GM21528 (cell line): ENCODE measurements around the gene BBS1.
A peak's percentile ranks its signal among the peaks of the same experiment; 100 is the strongest.
"Not testable (repeated sequence)": the region's sequence is repeated elsewhere in the genome, so short reads cannot be mapped to it uniquely, and the experiment has no call there.

Experiments
- ATAC-seq: cut with Tn5 transposase; IDR thresholded peaks from one replicate; pipeline ENCODE4 v1.9.1; 2021; ENCODE audit warnings: mild to moderate bottlenecking, moderate library complexity; ENCODE audit not compliant: unreplicated experiment, low FRiP score

BBS1 gene

GRCh38 chr11:66510990-66511339 lies 530 bp downstream of the BBS1 start:
- ATAC-seq, result no peak

DNA sequence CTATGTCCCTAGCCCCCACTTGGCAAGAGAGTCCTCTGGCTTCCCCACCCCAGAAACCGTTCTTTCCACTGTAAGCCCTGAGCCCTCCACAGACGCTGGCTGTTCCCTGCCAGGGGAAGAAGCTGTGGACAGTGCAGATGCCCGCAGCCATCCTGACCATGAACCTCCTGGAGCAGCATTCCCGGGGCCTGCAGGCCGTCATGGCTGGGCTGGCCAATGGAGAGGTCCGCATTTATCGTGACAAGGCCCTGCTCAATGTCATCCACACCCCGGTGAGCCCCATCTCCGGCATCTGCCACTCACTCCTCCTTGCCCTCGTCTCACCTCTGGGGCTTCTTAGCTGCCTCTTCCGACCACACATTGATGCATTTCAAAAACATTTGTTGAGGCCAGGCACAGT lies 13.2 kb downstream of the BBS1 start:
- ATAC-seq, result no peak

- ATAC-seq, result no peak
These were observed 14.0 kb downstream of the BBS1 start for GRCh38 chr11:66524304-66525040.

DNA sequence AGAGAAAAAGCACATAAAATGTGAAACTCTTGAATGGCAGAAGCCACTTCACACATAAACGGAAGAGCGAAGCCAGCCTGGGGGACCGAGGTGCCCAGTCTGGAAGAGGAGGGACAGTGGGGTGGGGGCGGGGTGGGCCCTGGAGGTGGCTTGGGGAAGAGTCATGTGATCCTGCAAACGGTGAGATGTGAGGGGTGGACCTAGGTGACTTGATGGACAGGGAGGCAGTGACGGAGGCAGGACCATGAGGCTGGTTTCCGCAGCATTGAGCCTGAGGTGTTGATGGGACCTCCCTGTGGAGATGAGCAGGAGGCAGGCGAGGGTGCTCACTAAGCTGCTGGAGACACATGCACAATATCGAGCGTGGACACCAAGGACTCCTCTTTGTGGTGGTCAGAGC lies 18.6 kb downstream of the BBS1 start:
- no peak for ATAC-seq

- no peak for ATAC-seq
These were observed 19.2 kb downstream of the BBS1 start for GRCh38 chr11:66529655-66530054.

DNA sequence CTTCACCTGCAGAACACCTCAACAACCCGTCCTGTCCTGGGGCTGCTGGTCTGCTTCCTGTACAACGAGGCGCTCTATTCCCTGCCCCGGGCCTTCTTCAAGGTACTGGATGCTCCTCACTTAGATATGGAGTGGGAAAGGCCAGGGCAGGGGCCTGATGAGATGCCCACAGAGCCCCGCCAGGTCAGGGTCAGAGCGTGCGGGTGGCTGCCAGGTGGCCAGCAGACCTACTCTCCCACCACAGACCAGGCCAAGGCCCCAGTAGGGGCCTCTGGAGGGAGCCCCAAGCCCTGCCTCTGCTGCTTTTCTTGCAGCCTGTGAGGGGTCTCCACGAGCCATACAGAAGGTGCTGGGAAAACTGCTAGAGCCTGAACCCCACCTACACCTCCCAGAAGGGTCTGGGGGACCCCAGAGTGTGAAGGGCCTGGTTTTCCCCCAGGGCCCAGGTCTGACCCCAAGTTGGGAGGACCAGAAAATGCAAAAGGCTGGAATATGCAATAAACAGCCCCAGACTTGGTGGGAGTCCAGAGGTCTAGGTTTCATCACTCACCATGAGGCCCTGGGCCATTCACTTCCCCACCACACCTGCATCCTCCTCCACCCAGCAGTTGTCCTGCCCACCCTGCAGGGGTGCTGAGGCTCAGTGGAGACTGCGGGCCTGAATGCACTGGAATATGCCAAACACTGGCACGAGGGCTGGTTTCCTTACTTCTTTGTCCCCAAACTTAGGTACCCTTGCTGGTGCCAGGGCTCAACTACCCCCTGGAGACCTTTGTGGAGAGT lies 20.7 kb downstream of the BBS1 start:
- no peak for ATAC-seq

- ATAC-seq, result no peak
These were observed 21.4 kb downstream of the BBS1 start for GRCh38 chr11:66531841-66532240.

GRCh38 chr11:66532784-66533183 lies 22.3 kb downstream of the BBS1 start:
- no peak for ATAC-seq

DNA sequence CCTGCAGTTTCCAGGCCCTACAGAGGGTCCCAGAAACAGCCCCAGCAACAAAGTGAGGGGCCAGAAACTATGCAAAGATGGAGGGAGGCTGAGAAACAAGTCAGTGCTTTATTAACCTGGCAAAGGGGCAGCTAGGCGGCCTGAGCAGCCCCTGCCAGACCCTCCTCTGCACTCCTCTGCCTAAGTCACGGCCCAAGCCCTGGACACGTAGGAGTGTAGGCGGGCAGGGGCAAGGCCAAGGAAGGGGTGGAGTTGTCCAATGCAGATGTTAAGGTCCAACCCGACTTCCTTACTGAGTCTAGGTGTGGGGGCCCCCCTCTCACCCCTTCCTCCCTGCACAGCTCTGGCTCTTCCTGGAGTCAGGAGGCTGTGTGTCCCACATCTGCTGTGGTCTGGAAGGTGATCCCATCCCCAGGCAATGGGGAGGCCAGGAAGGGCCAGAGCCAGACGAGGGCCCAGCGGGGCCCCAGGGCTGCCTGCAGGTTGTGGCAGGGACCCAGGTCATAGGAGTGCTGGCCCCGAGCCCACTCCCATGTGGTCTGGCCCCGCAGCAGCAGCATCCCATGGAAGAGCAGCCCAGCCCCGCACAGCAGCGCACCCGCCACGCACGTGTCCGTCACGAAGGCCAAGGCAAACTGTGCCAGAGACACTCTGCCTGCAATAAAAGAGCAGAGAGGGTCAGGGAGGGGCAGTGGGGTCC lies 28.9 kb downstream of the BBS1 start:
- ATAC-seq, result no peak

- ATAC-seq, result no peak
These were observed 29.4 kb downstream of the BBS1 start for GRCh38 chr11:66539870-66540213.

GRCh38 chr11:66540598-66540997 lies 30.2 kb downstream of the BBS1 start:
- not testable (repeated sequence) for ATAC-seq

GRCh38 chr11:66541892-66542291 lies 31.5 kb downstream of the BBS1 start:
- no peak for ATAC-seq

GRCh38 chr11:66542362-66542761 lies 31.9 kb downstream of the BBS1 start:
- no peak for ATAC-seq

GRCh38 chr11:66543263-66544107 lies 33.0 kb downstream of the BBS1 start:
- ATAC-seq, result peak; percentile 39

DNA sequence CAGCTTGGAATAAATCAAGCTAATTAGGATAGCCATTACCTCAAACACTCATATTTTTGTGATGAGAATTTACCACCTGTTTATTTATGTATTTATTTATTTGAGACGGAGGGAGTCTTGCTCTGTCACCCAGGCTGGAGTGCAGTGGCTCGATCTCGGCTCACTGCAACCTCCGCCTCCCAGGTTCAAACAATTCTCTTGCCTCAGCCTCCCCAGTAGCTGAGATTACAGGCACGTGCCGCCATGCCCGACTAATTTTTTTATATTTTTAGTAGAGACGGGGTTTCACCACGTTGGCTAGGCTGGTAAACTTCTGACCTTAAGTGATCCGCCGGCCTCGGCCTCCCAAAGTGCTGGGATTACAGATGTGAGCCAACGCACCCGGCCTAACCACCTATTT lies 34.5 kb downstream of the BBS1 start:
- not testable (repeated sequence) for ATAC-seq

GRCh38 chr11:66545701-66546367 lies 35.4 kb downstream of the BBS1 start, which contains the start of gene ZDHHC24:
ZDHHC24 (minus strand) TSS chr11:66546048; CDS start chr11:66546003, 45 bp downstream.
- peak; percentile 74 for ATAC-seq

- no peak for ATAC-seq
These were observed 36.0 kb downstream of the BBS1 start, which contains the start of gene ACTN3 for GRCh38 chr11:66546368-66546965. ACTN3 (plus strand) TSS chr11:66546903; CDS start chr11:66546938, 35 bp downstream.

DNA sequence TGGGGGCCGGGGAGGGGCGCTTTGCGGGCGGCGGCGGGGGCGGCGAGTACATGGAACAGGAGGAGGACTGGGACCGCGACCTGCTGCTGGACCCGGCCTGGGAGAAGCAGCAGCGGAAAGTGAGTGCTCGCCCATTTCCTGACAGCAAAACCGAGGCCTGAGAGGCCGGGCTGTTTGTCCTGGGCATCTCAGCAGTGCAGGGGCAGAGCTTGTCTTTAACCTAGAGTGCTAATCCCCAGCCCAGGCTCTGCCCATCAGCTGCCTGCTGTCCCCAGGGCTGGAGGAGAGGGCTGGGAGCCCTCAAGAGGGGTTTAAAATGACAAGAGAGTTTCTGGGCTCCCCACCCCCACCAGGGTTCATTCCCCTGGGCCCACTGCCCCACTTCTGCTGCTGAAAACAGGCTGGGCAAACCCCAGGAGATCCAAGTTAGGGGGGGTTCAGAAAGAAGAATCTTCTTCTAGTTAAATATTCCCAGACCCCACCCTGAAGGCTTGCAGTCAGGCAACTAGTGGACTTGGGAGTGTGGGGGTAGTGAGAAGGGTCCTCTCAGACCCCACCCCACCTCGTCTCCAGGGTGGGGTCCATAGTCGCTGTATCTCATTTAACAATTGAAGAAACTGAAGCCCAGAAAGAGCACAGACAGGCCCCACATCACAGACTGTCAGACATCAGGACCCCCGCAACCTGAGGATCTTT lies 36.7 kb downstream of the BBS1 start:
- no peak for ATAC-seq

DNA sequence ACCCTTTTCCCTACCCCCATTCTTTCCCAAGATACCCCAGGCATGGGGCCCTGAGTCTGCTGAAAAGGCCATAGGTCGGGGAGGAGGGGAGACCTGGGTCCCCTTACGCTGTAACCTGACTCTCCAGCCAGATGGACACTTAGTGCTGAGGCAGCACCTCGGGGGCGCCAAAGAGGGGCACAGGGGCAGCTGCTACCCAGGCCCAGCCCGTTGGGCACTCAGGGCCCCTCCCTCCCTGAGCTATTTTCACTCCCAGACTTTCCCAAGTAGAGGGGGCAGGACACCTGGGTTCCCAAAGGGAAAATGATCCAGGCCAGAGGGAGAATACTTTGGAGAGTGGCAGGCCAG lies 37.2 kb downstream of the BBS1 start:
- no peak for ATAC-seq
